Heart right ventricle (tissue), 16 donors: Measurements from ENCODE around the gene C19orf12. TPM values are rescaled to one million over a fixed set of nuclear protein-coding genes. Genes with fewer than 3 reads are reported as not detected.

Source experiments
- ATAC-seq, 8 donors: fragments of 200-7000 bp; cut with Tn5 transposase; one replicate each; pipeline ENCODE4 v1.9.1; 2020; ENCODE audit warnings: mild to moderate bottlenecking in 8 of 8, moderate library complexity in 8 of 8, moderate number of reproducible peaks in 1 of 8
- DNase-seq, 2 donors: peaks; one replicate each; pipeline ENCODE4 v3.0.0-alpha.2; 2020
- H3K27ac ChIP-seq, 10 donors: fragments of 200-600 bp; sonication (generic) in 2 of 10; one replicate each; pipeline versions ENCODE4 v1.5.0 to v1.8.0; 2020 to 2022; ENCODE audit warnings: mild to moderate bottlenecking in 3 of 10
- H3K27me3 ChIP-seq, 7 donors: fragments of 200-600 bp; one replicate each; pipeline ENCODE4 v1.8.0; 2021 to 2022; ENCODE audit warnings: mild to moderate bottlenecking in 2 of 7
- H3K36me3 ChIP-seq, 9 donors: fragments of 200-600 bp; sonication (generic) in 1 of 9; one replicate each; pipeline versions ENCODE4 v1.5.0 to v1.8.0; 2020 to 2022; ENCODE audit warnings: mild to moderate bottlenecking in 2 of 9
- H3K4me1 ChIP-seq, 9 donors: fragments of 200-600 bp; sonication (generic) in 1 of 9; one replicate each; pipeline versions ENCODE4 v1.5.0 to v1.8.0; 2020 to 2022; ENCODE audit warnings: mild to moderate bottlenecking in 4 of 9
- H3K4me3 ChIP-seq, 10 donors: fragments of 200-600 bp; sonication (generic) in 2 of 10; one replicate each; pipeline versions ENCODE4 v1.5.0 to v1.8.0; 2020 to 2022; ENCODE audit warnings: mild to moderate bottlenecking in 7 of 10, moderate library complexity in 2 of 10
- H3K9me3 ChIP-seq, 11 donors: fragments of 200-600 bp in 10 of 11; sonication (generic) in 2 of 11; one replicate each; pipeline versions ENCODE4 v1.5.0 to v1.8.0; 2013 to 2022; ENCODE audit warnings: mild to moderate bottlenecking in 2 of 11, control low read depth in 1 of 11, moderate library complexity in 1 of 11
- WGBS, 2 donors: extraction: QIAGEN DNeasy Blood & Tissue Kit; methylation state at CpG; one replicate each; pipeline ENCODE4 v1.1.7; 2013; ENCODE audit warnings: inconsistent platforms in 1 of 2; 5-methylcytosine and 5-hydroxymethylcytosine counted together
- intact Hi-C, 10 donors: fragments of 100-400 bp; cut with DNase I; formaldehyde crosslinking; loops; one replicate each; pipeline versions ENCODE4 v1.11.1 to v1.14.2; 2022
- polyA plus RNA-seq, 2 donors: library from polyadenylated mRNA; stranded (reverse); fragments of 200-250 nt; gene quantifications; one replicate each; pipeline ENCODE4 v1.2.3, GENCODE V29; 2013
- total RNA-seq, 10 donors: library from RNA; stranded (reverse); fragmentation: NEBNext Ultra II Directional in 3 of 10; extraction: Animal tissue kit (Norgen Biotek cat#: 25700) in 3 of 10; gene quantifications; one replicate each; pipeline versions ENCODE4 v1.2.1 to v1.2.4, GENCODE V29; 2021 to 2023
- TF ChIP-seq, protein P1 (sequence below), 9 donors: fragments of 200-600 bp; sonication (generic) in 2 of 9; IDR thresholded peaks; one replicate each; pipeline versions ENCODE4 v1.5.0 to v1.8.0; 2021 to 2022; ENCODE audit warnings: antibody characterized with exemption in 9 of 9, mild to moderate bottlenecking in 5 of 9, moderate library complexity in 1 of 9
- donor health status: Arrhythmogenic right ventricular cardiomyopathy.
- donor health status: ischemic (EF 13 %, LVEDD 7.1; RV severe dilation, severe dysfunction).
- donor health status: healthy with polysubstance abuse.
- donor health status: DM: no; HTN: yes; CAD: no.
- donor health status: DM: no; HTN: no; CAD: no.
- donor health status: ischemic (EF 25% LVEDD 6.9; RV normal size, moderate dysfunction).
- donor health status: ischemic (EF 25% LVEDD 5.7; RV mildly dilated, moderate dysfunction).
- donor health status: healthy.
- donor health status: DM: yes; HTN: yes; CAD: no.
- donor health status: Ischemic cardiomyopathy.
- donor health status: ischemic (EF 35%, LVEDD 5.7; RV mildly dilated, moderate dysfunction).
- donor health status: nonischemic (EF 11% LVEDD 7.7; RV severe dilation, severe dysfunction).
- donor health status: DM: yes; HTN: yes; CAD: no.
- donor health status: PGD.
- donor health status: ischemic (EF 29% LVEDD 5.4; RV normal size, mild dysfunction).
- donor health status: nonischemic (EF 23%, LVEDD 6.1; RV moderate dilation, normal function).

Gene C19orf12
- total and polyA plus RNA-seq, 12 donors = 26.7 to 83.3 (median 38.3) TPM

DNA sequence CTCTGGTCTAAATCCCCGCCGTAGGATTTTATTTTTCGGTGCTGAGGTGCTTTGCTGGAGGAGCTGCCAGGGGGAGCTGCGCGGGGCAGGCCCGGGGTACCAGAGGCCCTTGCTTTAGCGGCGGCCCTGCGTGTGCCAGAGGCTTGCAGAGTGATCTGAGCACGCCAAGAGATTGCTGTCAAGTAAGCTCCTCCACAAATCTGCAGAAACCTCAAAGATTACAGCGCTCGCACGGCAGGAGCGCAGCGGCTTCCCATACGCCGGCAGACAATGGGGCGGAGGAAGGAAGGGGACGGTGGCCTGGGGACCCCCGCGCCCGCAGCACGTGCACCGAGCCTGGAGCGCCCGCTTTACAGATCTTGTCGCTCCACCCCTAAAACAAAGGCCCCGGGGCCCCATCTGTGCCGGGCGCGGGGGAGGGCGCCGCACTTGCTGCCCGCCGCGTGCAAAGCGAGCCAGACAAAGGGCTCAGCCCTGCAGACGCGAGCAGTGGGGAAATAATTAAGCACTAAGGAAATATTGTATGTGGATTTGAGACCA, 9.1 kb upstream of the C19orf12 start:
- TF ChIP-seq, protein P1, sequence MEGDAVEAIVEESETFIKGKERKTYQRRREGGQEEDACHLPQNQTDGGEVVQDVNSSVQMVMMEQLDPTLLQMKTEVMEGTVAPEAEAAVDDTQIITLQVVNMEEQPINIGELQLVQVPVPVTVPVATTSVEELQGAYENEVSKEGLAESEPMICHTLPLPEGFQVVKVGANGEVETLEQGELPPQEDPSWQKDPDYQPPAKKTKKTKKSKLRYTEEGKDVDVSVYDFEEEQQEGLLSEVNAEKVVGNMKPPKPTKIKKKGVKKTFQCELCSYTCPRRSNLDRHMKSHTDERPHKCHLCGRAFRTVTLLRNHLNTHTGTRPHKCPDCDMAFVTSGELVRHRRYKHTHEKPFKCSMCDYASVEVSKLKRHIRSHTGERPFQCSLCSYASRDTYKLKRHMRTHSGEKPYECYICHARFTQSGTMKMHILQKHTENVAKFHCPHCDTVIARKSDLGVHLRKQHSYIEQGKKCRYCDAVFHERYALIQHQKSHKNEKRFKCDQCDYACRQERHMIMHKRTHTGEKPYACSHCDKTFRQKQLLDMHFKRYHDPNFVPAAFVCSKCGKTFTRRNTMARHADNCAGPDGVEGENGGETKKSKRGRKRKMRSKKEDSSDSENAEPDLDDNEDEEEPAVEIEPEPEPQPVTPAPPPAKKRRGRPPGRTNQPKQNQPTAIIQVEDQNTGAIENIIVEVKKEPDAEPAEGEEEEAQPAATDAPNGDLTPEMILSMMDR (IDR thresholded peaks at IDR 0.05) = no peak
- Histone ChIP-seq H3K36me3 (no peaks in the 10 kb centered on the region), H3K9me3 (no peaks in the 10 kb centered on the region), H3K27ac (no peak overlapping the region), H3K4me1 (peaks cover 3 to 16% (median 11%) of the 10 kb centered on the region in 9 donors), H3K27me3 (peaks cover 0 to 53% (median 32%) of the 10 kb centered on the region in 7 donors), H3K4me3 (peak overlapping the region in 9 of 10 donors; percentile 18 to 47 (median 41))
- intact Hi-C loops = loop anchor here in 1 of 10 donors (10.0 kb wide), 1 partner anchor 931 kb away; no protein-coding TSS in a partner anchor
- ATAC-seq = peak in 7 of 8 donors; percentile 16 to 61 (median 55)
- no peak for DNase-seq
- WGBS, 2 donors = 1 to 3% methylated on average over 39 of the region's 39 CpGs

DNA sequence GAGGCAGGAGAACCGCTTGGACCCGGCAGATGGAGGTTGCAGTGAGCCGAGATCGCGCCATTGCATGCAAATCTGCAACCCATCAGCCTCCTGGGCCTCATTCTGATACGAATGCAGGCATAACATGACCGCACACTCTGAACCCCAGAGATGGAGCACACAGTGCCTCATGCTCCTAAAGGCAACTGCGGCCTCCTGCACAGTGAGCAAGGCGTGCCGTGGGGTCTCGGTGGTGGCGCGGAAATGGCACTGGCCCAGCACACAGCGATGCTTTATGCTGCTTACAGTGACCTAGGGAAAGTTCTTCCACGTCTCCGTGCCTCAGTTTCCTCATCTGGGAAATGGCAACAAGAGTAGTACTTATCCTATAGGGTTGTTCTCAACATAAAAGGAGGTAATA, 2.0 kb upstream of the C19orf12 start:
- TF ChIP-seq, protein P1 (IDR thresholded peaks at IDR 0.05) = no peak
- Histone ChIP-seq H3K36me3 (no peaks in the 10 kb centered on the region), H3K4me3 (no peak overlapping the region), H3K27ac (no peak overlapping the region), H3K27me3 (no peaks in the 10 kb centered on the region), H3K4me1 (peaks cover 0 to 40% (median 23%) of the 10 kb centered on the region in 9 donors), H3K9me3 (no peaks in the 10 kb centered on the region)
- intact Hi-C loops = loop anchor here in 9 of 10 donors (1.0 to 10.0 kb wide), 7 partner anchors 22 to 106 kb away; partner anchors contain the start of gene PLEKHF1 (in 5 of the 9)
- DNase-seq (no peak), ATAC-seq (no peak)
- 82 to 85% methylated on average over 16 of the region's 16 CpGs for WGBS, 2 donors

DNA sequence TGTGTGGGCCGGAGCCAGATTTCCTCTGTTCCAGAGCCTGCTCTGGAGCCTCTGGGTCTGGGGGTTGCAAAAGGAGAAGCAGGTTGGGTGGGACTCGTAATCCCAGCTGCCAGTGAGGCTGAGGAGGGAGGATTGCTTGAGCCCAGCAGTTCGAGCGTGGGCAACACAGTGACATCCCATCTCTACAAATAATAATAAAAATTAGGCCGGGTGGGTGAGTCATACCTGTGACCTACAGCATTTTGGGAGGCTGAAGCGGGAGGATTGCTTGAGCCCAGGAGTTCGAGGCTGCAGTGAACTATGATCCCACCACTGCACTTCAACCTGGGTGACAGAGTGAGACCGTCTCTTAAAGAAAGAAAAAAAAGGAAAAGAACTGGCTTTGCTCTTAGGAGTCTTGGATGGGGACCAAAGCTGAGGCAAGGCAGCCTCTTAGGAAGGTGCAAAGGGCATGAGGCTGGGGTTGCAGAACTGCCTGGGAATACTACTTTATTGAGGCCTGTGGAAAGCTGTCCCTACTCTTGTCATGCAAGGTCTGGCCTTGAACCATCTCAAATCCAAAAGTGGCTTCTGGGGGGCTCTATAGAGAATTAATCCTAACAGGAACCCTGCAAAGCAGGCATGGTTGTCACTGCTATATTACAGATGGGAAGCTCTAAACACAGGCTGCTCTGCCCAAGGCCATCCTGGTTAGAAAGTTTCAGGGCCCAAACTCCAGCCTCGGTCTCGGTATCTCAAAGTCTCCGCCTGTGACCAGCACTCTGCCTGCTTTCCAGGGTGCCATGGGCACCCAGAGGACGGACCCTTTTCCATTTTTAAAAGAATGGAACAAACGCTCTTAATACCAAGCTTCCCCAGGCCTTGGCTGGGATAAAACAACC, 880 bp upstream of the C19orf12 start:
- H3K27me3 ChIP-seq = no peaks in the 10 kb centered on the region
- WGBS, 2 donors = 33 to 36% methylated on average over 13 of the region's 13 CpGs
- peak; percentile 1 to 52 (median 34) for ATAC-seq
- H3K4me1 ChIP-seq = peaks cover 0 to 49% (median 23%) of the 10 kb centered on the region in 9 donors
- intact Hi-C loops = loop anchor here (1.0 to 10.0 kb wide), 8 partner anchors 21 to 106 kb away; partner anchors contain the start of gene PLEKHF1 (in 5 of the 10)
- H3K36me3 ChIP-seq = no peaks in the 10 kb centered on the region
- no peak for DNase-seq
- H3K9me3 ChIP-seq = no peaks in the 10 kb centered on the region
- TF ChIP-seq, protein P1 (IDR thresholded peaks at IDR 0.05) = no peak
- H3K4me3 ChIP-seq = peak overlapping the region; percentile 82 to 99 (median 94)
- H3K27ac ChIP-seq = peak overlapping the region; percentile 92 to 100 (median 98)

DNA sequence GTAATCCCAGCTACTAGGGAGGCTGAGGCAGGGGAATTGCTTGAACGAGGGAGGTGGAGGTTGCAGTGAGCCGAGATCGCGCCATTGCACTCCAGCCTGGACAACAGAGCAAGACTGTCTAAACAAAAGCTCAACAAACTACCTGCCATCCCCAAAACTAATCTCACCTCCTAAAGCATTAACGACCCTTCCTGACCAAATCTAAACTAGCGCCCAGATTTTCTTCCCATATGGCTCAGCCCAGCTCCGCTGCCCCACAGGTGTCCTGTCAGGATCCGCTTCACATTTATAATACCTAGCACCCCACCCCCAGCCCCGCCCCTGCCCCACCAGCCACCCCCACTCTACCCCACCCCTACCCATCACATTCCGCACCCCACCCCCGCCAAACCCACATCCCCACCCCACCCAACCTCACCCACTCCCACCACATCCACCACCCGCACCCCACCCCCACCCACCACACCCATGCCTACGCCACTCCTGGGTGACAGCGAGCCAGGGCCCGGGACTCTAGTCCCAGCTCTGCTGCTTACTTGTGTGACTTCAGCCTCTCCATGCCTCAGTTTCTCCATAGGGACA, 599 bp downstream of the C19orf12 start:
- Histone ChIP-seq H3K27ac (peak overlapping the region; percentile 92 to 100 (median 98)), H3K9me3 (no peaks in the 10 kb centered on the region), H3K36me3 (peaks cover 0 to 4% (median 0%) of the 10 kb centered on the region in 9 donors), H3K4me3 (peak overlapping the region; percentile 82 to 99 (median 94)), H3K27me3 (no peaks in the 10 kb centered on the region), H3K4me1 (peaks cover 0 to 49% (median 28%) of the 10 kb centered on the region in 9 donors)
- no peak for DNase-seq
- peak in 6 of 8 donors; percentile 4 to 22 (median 7) for ATAC-seq
- intact Hi-C loops = loop anchor here in 4 of 10 donors (2.0 to 10.0 kb wide), 2 partner anchors 20 to 50 kb away; partner anchors contain the start of gene PLEKHF1 (in 3 of the 4)
- TF ChIP-seq, protein P1 (IDR thresholded peaks at IDR 0.05) = no peak
- 39 to 41% methylated on average over 13 to 15 of the region's 15 CpGs for WGBS, 2 donors
